GM23338 (cell line): ENCODE results near the gene CCDC121.

Experiments
- CREB1 ChIP-seq: fragments of 250-450 bp; sonication (Bioruptor Pico); IDR thresholded peaks from 2 replicates; pipeline ENCODE4 v1.5.0; 2020; ENCODE audit warnings: low read depth, mild to moderate bottlenecking, moderate library complexity
- EZH2 ChIP-seq: fragments of 200-600 bp; sonication (generic); IDR thresholded peaks from one replicate; pipeline ENCODE4 v1.8.0; 2017; ENCODE audit warnings: antibody characterized with exemption, mild to moderate bottlenecking, low read depth; ENCODE audit not compliant: unreplicated experiment
- EZH2phosphoT487 ChIP-seq: fragments of 200-600 bp; sonication (generic); IDR thresholded peaks from one replicate; pipeline ENCODE4 v1.8.1; 2018; ENCODE audit warnings: antibody characterized with exemption; ENCODE audit not compliant: unreplicated experiment
- JUNB ChIP-seq: IDR thresholded peaks from one replicate; pipeline ENCODE4 v1.6.1; 2016; ENCODE audit warnings: antibody characterized with exemption; ENCODE audit not compliant: unreplicated experiment
- NANOG ChIP-seq: IDR thresholded peaks from 2 replicates; pipeline ENCODE4 v1.6.1; 2016; ENCODE audit warnings: antibody characterized with exemption, borderline replicate concordance
- POLR2AphosphoS5 ChIP-seq: IDR thresholded peaks from 2 replicates; pipeline ENCODE4 v1.6.1; 2016; ENCODE audit warnings: antibody characterized with exemption, low read depth
- STAT1 ChIP-seq: IDR thresholded peaks from one replicate; pipeline ENCODE4 v1.6.1; 2016; ENCODE audit warnings: antibody characterized with exemption; ENCODE audit not compliant: unreplicated experiment
- ZNF114 ChIP-seq: fragments of 250-450 bp; sonication (Bioruptor Pico); IDR thresholded peaks from 2 replicates; pipeline ENCODE4 v1.5.0; 2020; ENCODE audit warnings: mild to moderate bottlenecking, moderate library complexity
- ZNF331 ChIP-seq: fragments of 250-450 bp; sonication (Bioruptor Pico); IDR thresholded peaks from 2 replicates; pipeline ENCODE4 v1.5.0; 2020; ENCODE audit warnings: low read depth, mild to moderate bottlenecking, moderate library complexity
- TF ChIP-seq, protein P1 (sequence below), 2 experiments: fragments of 200-600 bp in 1 of 2; sonication (generic) in 1 of 2; conservative IDR thresholded peaks; 2 replicates each; pipeline versions ENCODE4 v1.5.1 to v1.6.1; 2016 to 2017; ENCODE audit warnings: antibody characterized with exemption in 2 of 2, low read depth in 2 of 2, mild to moderate bottlenecking in 2 of 2, moderate library complexity in 1 of 2
- TF ChIP-seq, protein P2 (sequence below): IDR thresholded peaks from 2 replicates; pipeline ENCODE4 v1.6.1; 2016; ENCODE audit warnings: antibody characterized with exemption
- TF ChIP-seq, protein P3 (sequence below): IDR thresholded peaks from one replicate; pipeline ENCODE4 v1.6.1; 2018; ENCODE audit warnings: antibody characterized with exemption; ENCODE audit not compliant: unreplicated experiment
- TF ChIP-seq, protein P4 (sequence below): fragments of 250-450 bp; sonication (Bioruptor Pico); IDR thresholded peaks from 2 replicates; pipeline ENCODE4 v1.5.0; 2020; ENCODE audit warnings: mild to moderate bottlenecking, moderate library complexity

DNA sequence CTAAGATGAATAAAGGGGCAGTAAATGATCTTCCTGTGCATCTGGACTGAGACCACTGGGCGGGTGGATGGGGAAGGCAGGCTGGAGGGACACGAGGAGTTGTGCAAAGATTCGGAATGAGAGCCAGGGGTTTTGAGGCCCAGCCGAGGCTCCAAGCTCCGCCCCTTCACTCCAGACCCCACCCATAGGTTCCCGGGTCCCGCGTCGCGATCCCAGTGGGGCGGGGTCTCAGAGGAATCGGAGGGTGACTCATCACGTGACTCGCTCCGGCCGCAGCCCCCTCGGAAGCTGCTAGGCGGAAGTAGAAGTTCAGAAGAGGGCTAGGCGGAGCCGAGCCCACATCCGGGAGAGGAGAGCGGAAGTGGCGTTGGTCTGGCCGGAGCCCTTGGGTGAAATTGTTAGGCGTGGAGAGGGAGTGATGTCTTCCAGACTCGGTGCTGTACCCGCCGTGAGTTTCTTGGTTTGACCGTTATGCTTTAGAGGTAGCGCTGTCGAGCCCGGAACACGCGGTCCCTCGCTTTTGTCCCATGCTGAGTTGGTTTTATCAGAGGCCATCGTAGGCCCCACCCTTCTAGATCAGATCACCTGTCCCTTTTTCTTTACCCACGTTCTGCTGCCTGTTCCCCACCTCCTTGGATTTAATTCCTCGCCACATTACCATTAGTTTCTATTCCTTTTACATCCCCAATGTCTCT, 46.0 kb downstream of the CCDC121 start, which contains the start of gene ZNF512:
- TF ChIP-seq JUNB (no peak), ZNF114 (CRISPR knock-in tag) (no peak), EZH2phosphoT487 (no peak), POLR2AphosphoS5 (peak; percentile 87), EZH2 (no peak), CREB1 (no peak), STAT1 (no peak), NANOG (0 out of 2 replicates have a peak, but pooled peaks have one; percentile 13), ZNF331 (CRISPR knock-in tag) (no peak)
- TF ChIP-seq, protein P1, sequence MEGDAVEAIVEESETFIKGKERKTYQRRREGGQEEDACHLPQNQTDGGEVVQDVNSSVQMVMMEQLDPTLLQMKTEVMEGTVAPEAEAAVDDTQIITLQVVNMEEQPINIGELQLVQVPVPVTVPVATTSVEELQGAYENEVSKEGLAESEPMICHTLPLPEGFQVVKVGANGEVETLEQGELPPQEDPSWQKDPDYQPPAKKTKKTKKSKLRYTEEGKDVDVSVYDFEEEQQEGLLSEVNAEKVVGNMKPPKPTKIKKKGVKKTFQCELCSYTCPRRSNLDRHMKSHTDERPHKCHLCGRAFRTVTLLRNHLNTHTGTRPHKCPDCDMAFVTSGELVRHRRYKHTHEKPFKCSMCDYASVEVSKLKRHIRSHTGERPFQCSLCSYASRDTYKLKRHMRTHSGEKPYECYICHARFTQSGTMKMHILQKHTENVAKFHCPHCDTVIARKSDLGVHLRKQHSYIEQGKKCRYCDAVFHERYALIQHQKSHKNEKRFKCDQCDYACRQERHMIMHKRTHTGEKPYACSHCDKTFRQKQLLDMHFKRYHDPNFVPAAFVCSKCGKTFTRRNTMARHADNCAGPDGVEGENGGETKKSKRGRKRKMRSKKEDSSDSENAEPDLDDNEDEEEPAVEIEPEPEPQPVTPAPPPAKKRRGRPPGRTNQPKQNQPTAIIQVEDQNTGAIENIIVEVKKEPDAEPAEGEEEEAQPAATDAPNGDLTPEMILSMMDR (conservative IDR thresholded peaks at IDR 0.05; ENCODE audit: low read depth in 2 of 2) = no peak
- TF ChIP-seq, protein P2, sequence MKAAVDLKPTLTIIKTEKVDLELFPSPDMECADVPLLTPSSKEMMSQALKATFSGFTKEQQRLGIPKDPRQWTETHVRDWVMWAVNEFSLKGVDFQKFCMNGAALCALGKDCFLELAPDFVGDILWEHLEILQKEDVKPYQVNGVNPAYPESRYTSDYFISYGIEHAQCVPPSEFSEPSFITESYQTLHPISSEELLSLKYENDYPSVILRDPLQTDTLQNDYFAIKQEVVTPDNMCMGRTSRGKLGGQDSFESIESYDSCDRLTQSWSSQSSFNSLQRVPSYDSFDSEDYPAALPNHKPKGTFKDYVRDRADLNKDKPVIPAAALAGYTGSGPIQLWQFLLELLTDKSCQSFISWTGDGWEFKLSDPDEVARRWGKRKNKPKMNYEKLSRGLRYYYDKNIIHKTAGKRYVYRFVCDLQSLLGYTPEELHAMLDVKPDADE = no peak
- TF ChIP-seq, protein P3, sequence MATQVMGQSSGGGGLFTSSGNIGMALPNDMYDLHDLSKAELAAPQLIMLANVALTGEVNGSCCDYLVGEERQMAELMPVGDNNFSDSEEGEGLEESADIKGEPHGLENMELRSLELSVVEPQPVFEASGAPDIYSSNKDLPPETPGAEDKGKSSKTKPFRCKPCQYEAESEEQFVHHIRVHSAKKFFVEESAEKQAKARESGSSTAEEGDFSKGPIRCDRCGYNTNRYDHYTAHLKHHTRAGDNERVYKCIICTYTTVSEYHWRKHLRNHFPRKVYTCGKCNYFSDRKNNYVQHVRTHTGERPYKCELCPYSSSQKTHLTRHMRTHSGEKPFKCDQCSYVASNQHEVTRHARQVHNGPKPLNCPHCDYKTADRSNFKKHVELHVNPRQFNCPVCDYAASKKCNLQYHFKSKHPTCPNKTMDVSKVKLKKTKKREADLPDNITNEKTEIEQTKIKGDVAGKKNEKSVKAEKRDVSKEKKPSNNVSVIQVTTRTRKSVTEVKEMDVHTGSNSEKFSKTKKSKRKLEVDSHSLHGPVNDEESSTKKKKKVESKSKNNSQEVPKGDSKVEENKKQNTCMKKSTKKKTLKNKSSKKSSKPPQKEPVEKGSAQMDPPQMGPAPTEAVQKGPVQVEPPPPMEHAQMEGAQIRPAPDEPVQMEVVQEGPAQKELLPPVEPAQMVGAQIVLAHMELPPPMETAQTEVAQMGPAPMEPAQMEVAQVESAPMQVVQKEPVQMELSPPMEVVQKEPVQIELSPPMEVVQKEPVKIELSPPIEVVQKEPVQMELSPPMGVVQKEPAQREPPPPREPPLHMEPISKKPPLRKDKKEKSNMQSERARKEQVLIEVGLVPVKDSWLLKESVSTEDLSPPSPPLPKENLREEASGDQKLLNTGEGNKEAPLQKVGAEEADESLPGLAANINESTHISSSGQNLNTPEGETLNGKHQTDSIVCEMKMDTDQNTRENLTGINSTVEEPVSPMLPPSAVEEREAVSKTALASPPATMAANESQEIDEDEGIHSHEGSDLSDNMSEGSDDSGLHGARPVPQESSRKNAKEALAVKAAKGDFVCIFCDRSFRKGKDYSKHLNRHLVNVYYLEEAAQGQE = no peak
- TF ChIP-seq, protein P4, sequence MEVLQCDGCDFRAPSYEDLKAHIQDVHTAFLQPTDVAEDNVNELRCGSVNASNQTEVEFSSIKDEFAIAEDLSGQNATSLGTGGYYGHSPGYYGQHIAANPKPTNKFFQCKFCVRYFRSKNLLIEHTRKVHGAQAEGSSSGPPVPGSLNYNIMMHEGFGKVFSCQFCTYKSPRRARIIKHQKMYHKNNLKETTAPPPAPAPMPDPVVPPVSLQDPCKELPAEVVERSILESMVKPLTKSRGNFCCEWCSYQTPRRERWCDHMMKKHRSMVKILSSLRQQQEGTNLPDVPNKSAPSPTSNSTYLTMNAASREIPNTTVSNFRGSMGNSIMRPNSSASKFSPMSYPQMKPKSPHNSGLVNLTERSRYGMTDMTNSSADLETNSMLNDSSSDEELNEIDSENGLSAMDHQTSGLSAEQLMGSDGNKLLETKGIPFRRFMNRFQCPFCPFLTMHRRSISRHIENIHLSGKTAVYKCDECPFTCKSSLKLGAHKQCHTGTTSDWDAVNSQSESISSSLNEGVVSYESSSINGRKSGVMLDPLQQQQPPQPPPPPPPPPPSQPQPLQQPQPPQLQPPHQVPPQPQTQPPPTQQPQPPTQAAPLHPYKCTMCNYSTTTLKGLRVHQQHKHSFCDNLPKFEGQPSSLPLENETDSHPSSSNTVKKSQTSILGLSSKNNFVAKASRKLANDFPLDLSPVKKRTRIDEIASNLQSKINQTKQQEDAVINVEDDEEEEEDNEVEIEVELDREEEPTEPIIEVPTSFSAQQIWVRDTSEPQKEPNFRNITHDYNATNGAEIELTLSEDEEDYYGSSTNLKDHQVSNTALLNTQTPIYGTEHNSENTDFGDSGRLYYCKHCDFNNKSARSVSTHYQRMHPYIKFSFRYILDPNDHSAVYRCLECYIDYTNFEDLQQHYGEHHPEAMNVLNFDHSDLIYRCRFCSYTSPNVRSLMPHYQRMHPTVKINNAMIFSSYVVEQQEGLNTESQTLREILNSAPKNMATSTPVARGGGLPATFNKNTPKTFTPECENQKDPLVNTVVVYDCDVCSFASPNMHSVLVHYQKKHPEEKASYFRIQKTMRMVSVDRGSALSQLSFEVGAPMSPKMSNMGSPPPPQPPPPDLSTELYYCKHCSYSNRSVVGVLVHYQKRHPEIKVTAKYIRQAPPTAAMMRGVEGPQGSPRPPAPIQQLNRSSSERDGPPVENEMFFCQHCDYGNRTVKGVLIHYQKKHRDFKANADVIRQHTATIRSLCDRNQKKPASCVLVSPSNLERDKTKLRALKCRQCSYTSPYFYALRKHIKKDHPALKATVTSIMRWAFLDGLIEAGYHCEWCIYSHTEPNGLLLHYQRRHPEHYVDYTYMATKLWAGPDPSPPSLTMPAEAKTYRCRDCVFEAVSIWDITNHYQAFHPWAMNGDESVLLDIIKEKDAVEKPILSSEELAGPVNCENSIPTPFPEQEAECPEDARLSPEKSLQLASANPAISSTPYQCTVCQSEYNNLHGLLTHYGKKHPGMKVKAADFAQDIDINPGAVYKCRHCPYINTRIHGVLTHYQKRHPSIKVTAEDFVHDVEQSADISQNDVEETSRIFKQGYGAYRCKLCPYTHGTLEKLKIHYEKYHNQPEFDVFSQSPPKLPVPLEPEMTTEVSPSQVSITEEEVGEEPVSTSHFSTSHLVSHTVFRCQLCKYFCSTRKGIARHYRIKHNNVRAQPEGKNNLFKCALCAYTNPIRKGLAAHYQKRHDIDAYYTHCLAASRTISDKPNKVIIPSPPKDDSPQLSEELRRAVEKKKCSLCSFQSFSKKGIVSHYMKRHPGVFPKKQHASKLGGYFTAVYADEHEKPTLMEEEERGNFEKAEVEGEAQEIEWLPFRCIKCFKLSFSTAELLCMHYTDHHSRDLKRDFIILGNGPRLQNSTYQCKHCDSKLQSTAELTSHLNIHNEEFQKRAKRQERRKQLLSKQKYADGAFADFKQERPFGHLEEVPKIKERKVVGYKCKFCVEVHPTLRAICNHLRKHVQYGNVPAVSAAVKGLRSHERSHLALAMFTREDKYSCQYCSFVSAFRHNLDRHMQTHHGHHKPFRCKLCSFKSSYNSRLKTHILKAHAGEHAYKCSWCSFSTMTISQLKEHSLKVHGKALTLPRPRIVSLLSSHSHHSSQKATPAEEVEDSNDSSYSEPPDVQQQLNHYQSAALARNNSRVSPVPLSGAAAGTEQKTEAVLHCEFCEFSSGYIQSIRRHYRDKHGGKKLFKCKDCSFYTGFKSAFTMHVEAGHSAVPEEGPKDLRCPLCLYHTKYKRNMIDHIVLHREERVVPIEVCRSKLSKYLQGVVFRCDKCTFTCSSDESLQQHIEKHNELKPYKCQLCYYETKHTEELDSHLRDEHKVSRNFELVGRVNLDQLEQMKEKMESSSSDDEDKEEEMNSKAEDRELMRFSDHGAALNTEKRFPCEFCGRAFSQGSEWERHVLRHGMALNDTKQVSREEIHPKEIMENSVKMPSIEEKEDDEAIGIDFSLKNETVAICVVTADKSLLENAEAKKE (CRISPR knock-in tag) = no peak
